ENCODE data around the gene ADH6. TPM values are rescaled to one million over a fixed set of nuclear protein-coding genes. Genes with fewer than 3 reads are reported as not detected.

Gene ADH6
- total RNA-seq, 1 experiment from 2014 or later, result 0.07 TPM

DNA sequence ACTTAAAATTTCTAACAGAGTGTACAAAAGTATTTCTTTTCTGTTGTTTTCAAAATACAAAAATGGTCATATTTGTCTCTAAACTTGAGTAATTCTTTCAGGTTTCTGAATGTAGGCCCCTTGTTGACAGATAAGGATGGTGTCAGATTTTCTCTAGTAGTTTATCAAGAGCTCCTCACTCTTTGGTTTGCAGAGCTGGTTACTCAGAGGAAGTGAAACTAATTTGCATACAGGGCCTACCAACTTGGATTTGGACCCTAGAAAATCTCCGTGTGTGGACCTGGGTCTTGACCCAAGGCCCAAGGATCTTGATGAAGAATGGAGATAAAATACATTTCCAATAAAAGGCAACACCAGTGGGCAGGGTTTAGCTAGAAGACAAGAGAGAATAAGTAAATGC is 433 bp upstream of the ADH6 start:
- Mint-ChIP-seq H3K9me3 (peaks cover 11% of the 10 kb centered on the region), H3K4me1 (peaks cover 23% of the 10 kb centered on the region), H3K4me3 (no peak overlapping the region), H3K36me3 (peaks cover 5% of the 10 kb centered on the region), H3K27me3 (ENCODE audit: low read depth) (no peaks in the 10 kb centered on the region), H3K27ac (no peak overlapping the region)
- ChIA-PET CTCF (no interaction called here), POLR2A (no interaction called here)
- DNase-seq (ENCODE audit: low spot score) (no peak), ATAC-seq (no peak)
- TF ChIP-seq ZNF232 (CRISPR knock-in tag; IDR thresholded peaks at IDR 0.05) (no peak), SOX15 (CRISPR knock-in tag; IDR thresholded peaks at IDR 0.05) (no peak), EMX1 (CRISPR knock-in tag; IDR thresholded peaks at IDR 0.05) (no peak), NR3C1 (CRISPR knock-in tag; conservative IDR thresholded peaks at IDR 0.05; ENCODE audit: low read depth) (no peak), NR1H2 (CRISPR knock-in tag; IDR thresholded peaks at IDR 0.05) (no peak), ELF4 (CRISPR knock-in tag; IDR thresholded peaks at IDR 0.05; ENCODE audit: low read depth) (no peak), ZNF671 (CRISPR knock-in tag; IDR thresholded peaks at IDR 0.05) (no peak), FOXP1 (CRISPR knock-in tag; IDR thresholded peaks at IDR 0.05; ENCODE audit: borderline replicate concordance) (no peak), OVOL2 (CRISPR knock-in tag; IDR thresholded peaks at IDR 0.05; ENCODE audit: borderline replicate concordance) (no peak), GABPB1 (CRISPR knock-in tag; IDR thresholded peaks at IDR 0.05) (no peak)
- TF ChIP-seq, protein P1, sequence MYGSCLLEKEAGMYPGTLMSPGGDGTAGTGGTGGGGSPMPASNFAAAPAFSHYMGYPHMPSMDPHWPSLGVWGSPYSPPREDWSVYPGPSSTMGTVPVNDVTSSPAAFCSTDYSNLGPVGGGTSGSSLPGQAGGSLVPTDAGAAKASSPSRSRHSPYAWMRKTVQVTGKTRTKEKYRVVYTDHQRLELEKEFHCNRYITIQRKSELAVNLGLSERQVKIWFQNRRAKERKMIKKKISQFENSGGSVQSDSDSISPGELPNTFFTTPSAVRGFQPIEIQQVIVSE (CRISPR knock-in tag; IDR thresholded peaks at IDR 0.05; ENCODE audit: borderline replicate concordance), result no peak
- TF ChIP-seq, protein P2, sequence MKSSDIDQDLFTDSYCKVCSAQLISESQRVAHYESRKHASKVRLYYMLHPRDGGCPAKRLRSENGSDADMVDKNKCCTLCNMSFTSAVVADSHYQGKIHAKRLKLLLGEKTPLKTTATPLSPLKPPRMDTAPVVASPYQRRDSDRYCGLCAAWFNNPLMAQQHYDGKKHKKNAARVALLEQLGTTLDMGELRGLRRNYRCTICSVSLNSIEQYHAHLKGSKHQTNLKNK (CRISPR knock-in tag; IDR thresholded peaks at IDR 0.05), result no peak
- TF ChIP-seq, protein P3, sequence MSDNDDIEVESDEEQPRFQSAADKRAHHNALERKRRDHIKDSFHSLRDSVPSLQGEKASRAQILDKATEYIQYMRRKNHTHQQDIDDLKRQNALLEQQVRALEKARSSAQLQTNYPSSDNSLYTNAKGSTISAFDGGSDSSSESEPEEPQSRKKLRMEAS (CRISPR knock-in tag; IDR thresholded peaks at IDR 0.05), result no peak
- TF ChIP-seq, protein P4, sequence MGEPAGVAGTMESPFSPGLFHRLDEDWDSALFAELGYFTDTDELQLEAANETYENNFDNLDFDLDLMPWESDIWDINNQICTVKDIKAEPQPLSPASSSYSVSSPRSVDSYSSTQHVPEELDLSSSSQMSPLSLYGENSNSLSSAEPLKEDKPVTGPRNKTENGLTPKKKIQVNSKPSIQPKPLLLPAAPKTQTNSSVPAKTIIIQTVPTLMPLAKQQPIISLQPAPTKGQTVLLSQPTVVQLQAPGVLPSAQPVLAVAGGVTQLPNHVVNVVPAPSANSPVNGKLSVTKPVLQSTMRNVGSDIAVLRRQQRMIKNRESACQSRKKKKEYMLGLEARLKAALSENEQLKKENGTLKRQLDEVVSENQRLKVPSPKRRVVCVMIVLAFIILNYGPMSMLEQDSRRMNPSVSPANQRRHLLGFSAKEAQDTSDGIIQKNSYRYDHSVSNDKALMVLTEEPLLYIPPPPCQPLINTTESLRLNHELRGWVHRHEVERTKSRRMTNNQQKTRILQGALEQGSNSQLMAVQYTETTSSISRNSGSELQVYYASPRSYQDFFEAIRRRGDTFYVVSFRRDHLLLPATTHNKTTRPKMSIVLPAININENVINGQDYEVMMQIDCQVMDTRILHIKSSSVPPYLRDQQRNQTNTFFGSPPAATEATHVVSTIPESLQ (CRISPR knock-in tag; IDR thresholded peaks at IDR 0.05), result no peak
- TF ChIP-seq, protein P5, sequence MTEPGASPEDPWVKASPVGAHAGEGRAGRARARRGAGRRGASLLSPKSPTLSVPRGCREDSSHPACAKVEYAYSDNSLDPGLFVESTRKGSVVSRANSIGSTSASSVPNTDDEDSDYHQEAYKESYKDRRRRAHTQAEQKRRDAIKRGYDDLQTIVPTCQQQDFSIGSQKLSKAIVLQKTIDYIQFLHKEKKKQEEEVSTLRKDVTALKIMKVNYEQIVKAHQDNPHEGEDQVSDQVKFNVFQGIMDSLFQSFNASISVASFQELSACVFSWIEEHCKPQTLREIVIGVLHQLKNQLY (CRISPR knock-in tag; IDR thresholded peaks at IDR 0.05), result no peak
- TF ChIP-seq, protein P6, sequence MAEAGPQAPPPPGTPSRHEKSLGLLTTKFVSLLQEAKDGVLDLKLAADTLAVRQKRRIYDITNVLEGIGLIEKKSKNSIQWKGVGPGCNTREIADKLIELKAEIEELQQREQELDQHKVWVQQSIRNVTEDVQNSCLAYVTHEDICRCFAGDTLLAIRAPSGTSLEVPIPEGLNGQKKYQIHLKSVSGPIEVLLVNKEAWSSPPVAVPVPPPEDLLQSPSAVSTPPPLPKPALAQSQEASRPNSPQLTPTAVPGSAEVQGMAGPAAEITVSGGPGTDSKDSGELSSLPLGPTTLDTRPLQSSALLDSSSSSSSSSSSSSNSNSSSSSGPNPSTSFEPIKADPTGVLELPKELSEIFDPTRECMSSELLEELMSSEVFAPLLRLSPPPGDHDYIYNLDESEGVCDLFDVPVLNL (CRISPR knock-in tag; IDR thresholded peaks at IDR 0.05; ENCODE audit: borderline replicate concordance, low read depth), result no peak
- TF ChIP-seq, protein P7, sequence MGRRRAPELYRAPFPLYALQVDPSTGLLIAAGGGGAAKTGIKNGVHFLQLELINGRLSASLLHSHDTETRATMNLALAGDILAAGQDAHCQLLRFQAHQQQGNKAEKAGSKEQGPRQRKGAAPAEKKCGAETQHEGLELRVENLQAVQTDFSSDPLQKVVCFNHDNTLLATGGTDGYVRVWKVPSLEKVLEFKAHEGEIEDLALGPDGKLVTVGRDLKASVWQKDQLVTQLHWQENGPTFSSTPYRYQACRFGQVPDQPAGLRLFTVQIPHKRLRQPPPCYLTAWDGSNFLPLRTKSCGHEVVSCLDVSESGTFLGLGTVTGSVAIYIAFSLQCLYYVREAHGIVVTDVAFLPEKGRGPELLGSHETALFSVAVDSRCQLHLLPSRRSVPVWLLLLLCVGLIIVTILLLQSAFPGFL (CRISPR knock-in tag; IDR thresholded peaks at IDR 0.05; ENCODE audit: borderline replicate concordance), result no peak
- TF ChIP-seq, protein P8, sequence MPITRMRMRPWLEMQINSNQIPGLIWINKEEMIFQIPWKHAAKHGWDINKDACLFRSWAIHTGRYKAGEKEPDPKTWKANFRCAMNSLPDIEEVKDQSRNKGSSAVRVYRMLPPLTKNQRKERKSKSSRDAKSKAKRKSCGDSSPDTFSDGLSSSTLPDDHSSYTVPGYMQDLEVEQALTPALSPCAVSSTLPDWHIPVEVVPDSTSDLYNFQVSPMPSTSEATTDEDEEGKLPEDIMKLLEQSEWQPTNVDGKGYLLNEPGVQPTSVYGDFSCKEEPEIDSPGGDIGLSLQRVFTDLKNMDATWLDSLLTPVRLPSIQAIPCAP (CRISPR knock-in tag; IDR thresholded peaks at IDR 0.05), result no peak
- TF ChIP-seq, protein P9, sequence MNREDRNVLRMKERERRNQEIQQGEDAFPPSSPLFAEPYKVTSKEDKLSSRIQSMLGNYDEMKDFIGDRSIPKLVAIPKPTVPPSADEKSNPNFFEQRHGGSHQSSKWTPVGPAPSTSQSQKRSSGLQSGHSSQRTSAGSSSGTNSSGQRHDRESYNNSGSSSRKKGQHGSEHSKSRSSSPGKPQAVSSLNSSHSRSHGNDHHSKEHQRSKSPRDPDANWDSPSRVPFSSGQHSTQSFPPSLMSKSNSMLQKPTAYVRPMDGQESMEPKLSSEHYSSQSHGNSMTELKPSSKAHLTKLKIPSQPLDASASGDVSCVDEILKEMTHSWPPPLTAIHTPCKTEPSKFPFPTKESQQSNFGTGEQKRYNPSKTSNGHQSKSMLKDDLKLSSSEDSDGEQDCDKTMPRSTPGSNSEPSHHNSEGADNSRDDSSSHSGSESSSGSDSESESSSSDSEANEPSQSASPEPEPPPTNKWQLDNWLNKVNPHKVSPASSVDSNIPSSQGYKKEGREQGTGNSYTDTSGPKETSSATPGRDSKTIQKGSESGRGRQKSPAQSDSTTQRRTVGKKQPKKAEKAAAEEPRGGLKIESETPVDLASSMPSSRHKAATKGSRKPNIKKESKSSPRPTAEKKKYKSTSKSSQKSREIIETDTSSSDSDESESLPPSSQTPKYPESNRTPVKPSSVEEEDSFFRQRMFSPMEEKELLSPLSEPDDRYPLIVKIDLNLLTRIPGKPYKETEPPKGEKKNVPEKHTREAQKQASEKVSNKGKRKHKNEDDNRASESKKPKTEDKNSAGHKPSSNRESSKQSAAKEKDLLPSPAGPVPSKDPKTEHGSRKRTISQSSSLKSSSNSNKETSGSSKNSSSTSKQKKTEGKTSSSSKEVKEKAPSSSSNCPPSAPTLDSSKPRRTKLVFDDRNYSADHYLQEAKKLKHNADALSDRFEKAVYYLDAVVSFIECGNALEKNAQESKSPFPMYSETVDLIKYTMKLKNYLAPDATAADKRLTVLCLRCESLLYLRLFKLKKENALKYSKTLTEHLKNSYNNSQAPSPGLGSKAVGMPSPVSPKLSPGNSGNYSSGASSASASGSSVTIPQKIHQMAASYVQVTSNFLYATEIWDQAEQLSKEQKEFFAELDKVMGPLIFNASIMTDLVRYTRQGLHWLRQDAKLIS (CRISPR knock-in tag; IDR thresholded peaks at IDR 0.05; ENCODE audit: borderline replicate concordance), result no peak
